A549 (cell line): ENCODE data around the gene TSNAX. TPM values are rescaled to one million over a fixed set of nuclear protein-coding genes. Genes with fewer than 3 reads are reported as not detected.

Experiments
- ATAC-seq, 2 experiments: fragments of 200-7000 bp in 1 of 2; fragments of >200 bp in 1 of 2; cut with Nextera tagmentation in 1 of 2; cut with Tn5 transposase in 1 of 2; 3 replicates each; pipeline versions ENCODE4 v1.8.0 to v1.9.1; 2018 to 2020; ENCODE audit warnings: mild to moderate bottlenecking in 1 of 2, moderate library complexity in 1 of 2
- CTCF ChIA-PET: fragments of 300-600 bp; sonication (Branson Sonifier 250); formaldehyde crosslinking; extraction: SDS; loops from one replicate; lab custom pipeline; 2021; ENCODE audit warnings: antibody characterized with exemption, inconsistent platforms; lab: Yijun Ruan, JAX
- POLR2A ChIA-PET: fragments of 350-600 bp; formaldehyde crosslinking; extraction: SDS; loops from one replicate; lab custom pipeline; 2021; ENCODE audit warnings: antibody characterized with exemption, inconsistent platforms; lab: Yijun Ruan, JAX
- DNase-seq, 2 experiments: peaks; one replicate each; pipeline versions ENCODE4 v3.0.0 to v3.0.0-alpha.2; 2011 to 2016; ENCODE audit warnings: low read depth in 1 of 2, low spot score in 1 of 2
- FAIRE-seq: peaks from 2 replicates; lab custom pipeline; 2011; peaks lifted over from hg19 to GRCh38; lab: Jason Lieb, UNC
- H3K27ac ChIP-seq, 2 experiments: fragments of >200 bp; sonication (Bioruptor Twin); formaldehyde crosslinking; 3 replicates each; pipeline ENCODE4 v1.5.1; 2016 to 2017
- H3K4me1 ChIP-seq: fragments of >200 bp; sonication (Bioruptor Twin); formaldehyde crosslinking; 3 replicates; pipeline ENCODE4 v1.6.1; 2016
- H3K4me2 ChIP-seq: fragments of >200 bp; sonication (Bioruptor Twin); formaldehyde crosslinking; 3 replicates; pipeline ENCODE4 v1.6.1; 2016
- H3K4me3 ChIP-seq: fragments of >200 bp; sonication (Bioruptor Twin); formaldehyde crosslinking; 3 replicates; pipeline ENCODE4 v1.5.1; 2016
- H3K9me3 ChIP-seq: fragments of >200 bp; sonication (Bioruptor Twin); formaldehyde crosslinking; 3 replicates; pipeline ENCODE4 v1.6.1; 2016
- JUN ChIP-seq, 2 experiments: fragments of >200 bp; sonication (Bioruptor Twin); formaldehyde crosslinking; IDR thresholded peaks; 2 replicates in 1 of 2; 3 replicates in 1 of 2; pipeline ENCODE4 v1.6.1; 2016 to 2017
- RAD21 ChIP-seq, 2 experiments: fragments of >200 bp in 1 of 2; sonication (Bioruptor Twin) in 1 of 2; formaldehyde crosslinking in 1 of 2; IDR thresholded peaks in 1 of 2; conservative IDR thresholded peaks in 1 of 2; 2 replicates in 1 of 2; 3 replicates in 1 of 2; pipeline ENCODE4 v1.6.1; 2012 to 2018; ENCODE audit warnings: inconsistent platforms in 1 of 2
- SMC3 ChIP-seq: fragments of >200 bp; sonication (Bioruptor Twin); formaldehyde crosslinking; IDR thresholded peaks from 3 replicates; pipeline ENCODE4 v1.6.1; 2018; ENCODE audit warnings: inconsistent platforms
- ZNF302 ChIP-seq: fragments of 250-450 bp; sonication (Bioruptor Pico); IDR thresholded peaks from 2 replicates; pipeline ENCODE4 v1.9.0; 2021; ENCODE audit warnings: inconsistent platforms, mild to moderate bottlenecking, moderate library complexity
- WGBS: methylation state at CpG from one replicate; pipeline ENCODE4 v1.1.6; 2017; ENCODE audit errors: missing lambda C conversion rate; 5-methylcytosine and 5-hydroxymethylcytosine counted together
- polyA plus RNA-seq, 4 experiments: library from polyadenylated mRNA; depleted of rRNA in 3 of 4; stranded (reverse); fragments of >200 nt; fragmentation: RNase III in 1 of 4; extraction: RNeasy Plus Mini Kit Qiagen cat#74134 plus additional on column Dnase treatment in 1 of 4; gene quantifications; 2 replicates in 3 of 4; 3 replicates in 1 of 4; pipeline ENCODE4 v1.2.3, GENCODE V29; 2011 to 2017
- TF ChIP-seq, protein P1 (sequence below): fragments of 450-650 bp; IDR thresholded peaks from 2 replicates; pipeline ENCODE4 v1.6.1; 2014; ENCODE audit warnings: antibody characterized with exemption
- TF ChIP-seq, protein P2 (sequence below): fragments of >200 bp; sonication (Bioruptor Twin); formaldehyde crosslinking; IDR thresholded peaks from 3 replicates; pipeline ENCODE4 v1.5.1; 2016

Gene TSNAX
- polyA plus RNA-seq, 2 of the 4 experiments (the other 2 are of a cell fraction): 48.5 to 58.3 TPM

- CTCF ChIA-PET: no interaction called here
- no peak for TF ChIP-seq JUN (IDR thresholded peaks at IDR 0.05)
- TF ChIP-seq SMC3: no peak
- TF ChIP-seq, protein P1, sequence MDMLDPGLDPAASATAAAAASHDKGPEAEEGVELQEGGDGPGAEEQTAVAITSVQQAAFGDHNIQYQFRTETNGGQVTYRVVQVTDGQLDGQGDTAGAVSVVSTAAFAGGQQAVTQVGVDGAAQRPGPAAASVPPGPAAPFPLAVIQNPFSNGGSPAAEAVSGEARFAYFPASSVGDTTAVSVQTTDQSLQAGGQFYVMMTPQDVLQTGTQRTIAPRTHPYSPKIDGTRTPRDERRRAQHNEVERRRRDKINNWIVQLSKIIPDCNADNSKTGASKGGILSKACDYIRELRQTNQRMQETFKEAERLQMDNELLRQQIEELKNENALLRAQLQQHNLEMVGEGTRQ: no peak
- TF ChIP-seq, protein P2, sequence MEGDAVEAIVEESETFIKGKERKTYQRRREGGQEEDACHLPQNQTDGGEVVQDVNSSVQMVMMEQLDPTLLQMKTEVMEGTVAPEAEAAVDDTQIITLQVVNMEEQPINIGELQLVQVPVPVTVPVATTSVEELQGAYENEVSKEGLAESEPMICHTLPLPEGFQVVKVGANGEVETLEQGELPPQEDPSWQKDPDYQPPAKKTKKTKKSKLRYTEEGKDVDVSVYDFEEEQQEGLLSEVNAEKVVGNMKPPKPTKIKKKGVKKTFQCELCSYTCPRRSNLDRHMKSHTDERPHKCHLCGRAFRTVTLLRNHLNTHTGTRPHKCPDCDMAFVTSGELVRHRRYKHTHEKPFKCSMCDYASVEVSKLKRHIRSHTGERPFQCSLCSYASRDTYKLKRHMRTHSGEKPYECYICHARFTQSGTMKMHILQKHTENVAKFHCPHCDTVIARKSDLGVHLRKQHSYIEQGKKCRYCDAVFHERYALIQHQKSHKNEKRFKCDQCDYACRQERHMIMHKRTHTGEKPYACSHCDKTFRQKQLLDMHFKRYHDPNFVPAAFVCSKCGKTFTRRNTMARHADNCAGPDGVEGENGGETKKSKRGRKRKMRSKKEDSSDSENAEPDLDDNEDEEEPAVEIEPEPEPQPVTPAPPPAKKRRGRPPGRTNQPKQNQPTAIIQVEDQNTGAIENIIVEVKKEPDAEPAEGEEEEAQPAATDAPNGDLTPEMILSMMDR: no peak
- TF ChIP-seq RAD21 (conservative IDR thresholded peaks at IDR 0.05 in 1 of 2, IDR thresholded peaks at IDR 0.05 in 1 of 2): no peak
- TF ChIP-seq ZNF302 (CRISPR knock-in tag): no peak
- POLR2A ChIA-PET: no interaction called here
- ATAC-seq (no peak), DNase-seq (no peak), FAIRE-seq (no peak)
- Histone ChIP-seq H3K4me3 (no peak overlapping the region), H3K4me1 (no peaks in the 10 kb centered on the region), H3K4me2 (no peak overlapping the region), H3K9me3 (peaks cover 13% of the 10 kb centered on the region), H3K27ac (no peak overlapping the region)
- WGBS: 22% methylated on average over 7 of the region's 7 CpGs
Observed at GRCh38 chr1:231613419-231614349, 85.2 kb downstream of the TSNAX start.

Other genes starting within 250 kb of the TSNAX start
- 7.6 and 7.7 TPM in 2 replicates for gene EXOC8, start 190.8 kb upstream of the TSNAX start, polyA plus RNA-seq (2011; rRNA removed)
- 8.9 to 10.1 TPM (median 9.8 TPM) in 3 replicates for gene EXOC8, start 190.8 kb upstream of the TSNAX start, polyA plus RNA-seq (2017; fragmentation: RNase III; extraction: RNeasy Plus Mini Kit Qiagen cat#74134 plus additional on column Dnase treatment)
- gene SPRTN, start 190.4 kb upstream of the TSNAX start, polyA plus RNA-seq (2011; rRNA removed): 17.9 and 21.0 TPM in 2 replicates
- 14.0 to 16.0 TPM (median 14.4 TPM) in 3 replicates for gene SPRTN, start 190.4 kb upstream of the TSNAX start, polyA plus RNA-seq (2017; fragmentation: RNase III; extraction: RNeasy Plus Mini Kit Qiagen cat#74134 plus additional on column Dnase treatment)
- gene EGLN1, start 106.4 kb upstream of the TSNAX start, polyA plus RNA-seq (2011; rRNA removed): 114 and 156 TPM in 2 replicates
- gene EGLN1, start 106.4 kb upstream of the TSNAX start, polyA plus RNA-seq (2017; fragmentation: RNase III; extraction: RNeasy Plus Mini Kit Qiagen cat#74134 plus additional on column Dnase treatment): 55.2 to 58.7 TPM (median 57.7 TPM) in 3 replicates
- gene DISC1, start 98.1 kb downstream of the TSNAX start, polyA plus RNA-seq (2011; rRNA removed): 0.67 and 0.74 TPM in 2 replicates
- 0.31 to 0.50 TPM (median 0.39 TPM) in 3 replicates for gene DISC1, start 98.1 kb downstream of the TSNAX start, polyA plus RNA-seq (2017; fragmentation: RNase III; extraction: RNeasy Plus Mini Kit Qiagen cat#74134 plus additional on column Dnase treatment)